ENCODE measurements around the gene CDH12.

GRCh38 chr5:22102823-22103359 is 750.3 kb downstream of the CDH12 start:
- TF ChIP-seq POLR2A (IDR thresholded peaks at IDR 0.05; ENCODE audit: low read length) (no peak), GATA1 (IDR thresholded peaks at IDR 0.05; ENCODE audit: low read depth, low read length) (no peak)

All from erythroblast (primary cell).